ENCODE data around the gene PRKCA. TPM values are rescaled to one million over a fixed set of nuclear protein-coding genes. Genes with fewer than 3 reads are reported as not detected.

Gene PRKCA
- total and polyA plus RNA-seq, 3 experiments from 2014 or later, result 1.8 to 74.1 (median 73.9) TPM

DNA sequence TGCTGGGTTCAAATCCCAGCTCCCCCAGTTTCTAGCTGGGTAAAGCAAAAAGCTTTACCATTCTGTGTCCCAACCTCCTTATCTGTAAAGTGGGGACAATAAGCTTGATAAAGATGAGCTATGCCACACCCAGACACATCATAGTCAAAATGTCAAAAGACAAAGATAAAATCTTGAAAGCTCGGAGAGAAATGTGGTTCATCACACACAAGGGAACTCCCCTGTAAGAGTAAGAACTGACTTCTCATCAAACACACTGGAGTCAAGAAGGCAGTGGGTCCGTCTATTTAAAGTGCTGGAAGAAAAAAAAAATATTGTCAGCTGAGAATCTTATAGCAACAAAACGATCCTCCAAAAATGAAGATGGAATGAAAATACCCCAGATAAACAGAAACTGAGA lies 557.8 kb downstream of the PRKCA start:
- H3K36me3 ChIP-seq (ENCODE audit: insufficient read depth, low read length), result no peaks in the 10 kb centered on the region
- H3K27ac ChIP-seq (ENCODE audit: low read depth, low read length), result no peak overlapping the region
- Mint-ChIP-seq H3K9me3 (peaks cover 2 to 9% (median 6%) of the 10 kb centered on the region in 5 donors), H3K36me3 (no peaks in the 10 kb centered on the region), H3K27ac (no peak overlapping the region), H3K4me3 (no peak overlapping the region), H3K27me3 (peaks cover 3 to 14% of the 10 kb centered on the region in 2 donors), H3K4me1 (no peaks in the 10 kb centered on the region)
- no peak overlapping the region for H3K4me3 ChIP-seq (ENCODE audit: low read length)
- no peak for DNase-seq
- H3K27me3 ChIP-seq (ENCODE audit: insufficient read depth, low read length, poor library complexity, severe bottlenecking), result no peaks in the 10 kb centered on the region
- no peaks in the 10 kb centered on the region for H3K4me1 ChIP-seq (ENCODE audit: insufficient read depth, low read length)
- H3K9me3 ChIP-seq (ENCODE audit: low read length), result no peaks in the 10 kb centered on the region
- POLR2A ChIA-PET, result no interaction called here
- CTCF ChIA-PET, result interaction anchor here (1.5 kb wide), 1 partner anchor 9 kb away, joined by 4 read pairs; no protein-coding TSS in a partner anchor

Other genes starting within 250 kb of the PRKCA start
- gene CEP112, start 110.5 kb upstream of the PRKCA start, total RNA-seq, result 1 to 10 TPM; 3.0 to 4.5 TPM
- 0.64 TPM for gene CEP112, start 110.5 kb upstream of the PRKCA start, polyA plus RNA-seq
- not detected for gene APOH, start 73.2 kb upstream of the PRKCA start, total RNA-seq
- gene APOH, start 73.2 kb upstream of the PRKCA start, polyA plus RNA-seq, result not detected

Data from CD8-positive, alpha-beta memory T cell (primary cell).